Gastrocnemius medialis (tissue), 4 donors: ENCODE measurements around the gene AIF1L.

Experiments used
- POLR2A ChIP-seq, 2 donors: fragments of 450-650 bp; IDR thresholded peaks; one replicate each; pipeline ENCODE4 v1.6.1; 2017; ENCODE audit warnings: antibody characterized with exemption in 2 of 2, mild to moderate bottlenecking in 2 of 2, moderate library complexity in 2 of 2
- TF ChIP-seq, protein P1 (sequence below), 5 experiments: fragments of 450-650 bp in 3 of 5; fragments of 200-600 bp in 2 of 5; sonication (generic) in 2 of 5; IDR thresholded peaks in 4 of 5; conservative IDR thresholded peaks in 1 of 5; 1 replicate in 4 of 5; 2 replicates in 1 of 5; pipeline ENCODE4 v1.5.1; 2016 to 2019; ENCODE audit warnings: antibody characterized with exemption in 5 of 5, mild to moderate bottlenecking in 3 of 5, moderate library complexity in 3 of 5

DNA sequence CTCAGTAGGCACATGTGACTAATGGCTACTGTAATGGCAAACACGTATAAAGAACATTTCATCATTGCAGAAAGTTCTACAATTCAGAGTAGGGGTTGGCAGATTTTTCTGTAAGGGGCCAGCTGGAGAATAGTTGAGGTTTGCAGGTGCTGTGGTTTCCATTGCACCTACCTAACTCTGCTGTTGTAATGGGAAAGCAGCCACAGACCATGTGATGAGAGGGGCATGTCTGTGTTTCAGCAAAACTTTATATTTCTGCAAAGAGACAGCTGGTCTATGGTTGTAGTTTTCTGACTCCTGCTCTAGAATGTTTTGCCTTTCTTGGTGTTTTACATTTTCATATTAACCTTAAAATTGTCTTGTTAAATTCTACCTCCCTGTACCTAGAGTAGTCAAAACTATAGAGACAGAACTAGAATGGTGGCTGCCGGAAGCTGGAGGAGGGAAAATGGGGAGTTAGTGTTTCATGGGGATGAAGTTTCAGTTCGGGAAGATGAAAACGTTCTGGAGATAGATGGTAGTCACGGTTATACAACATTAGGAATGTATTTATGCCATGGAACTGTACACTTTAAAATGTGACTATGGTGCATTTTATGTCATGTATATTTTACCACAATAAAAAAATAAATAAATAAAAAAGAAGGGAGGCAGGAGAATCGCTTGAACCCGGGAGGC lies 73.4 kb downstream of the AIF1L start:
- TF ChIP-seq, protein P1, sequence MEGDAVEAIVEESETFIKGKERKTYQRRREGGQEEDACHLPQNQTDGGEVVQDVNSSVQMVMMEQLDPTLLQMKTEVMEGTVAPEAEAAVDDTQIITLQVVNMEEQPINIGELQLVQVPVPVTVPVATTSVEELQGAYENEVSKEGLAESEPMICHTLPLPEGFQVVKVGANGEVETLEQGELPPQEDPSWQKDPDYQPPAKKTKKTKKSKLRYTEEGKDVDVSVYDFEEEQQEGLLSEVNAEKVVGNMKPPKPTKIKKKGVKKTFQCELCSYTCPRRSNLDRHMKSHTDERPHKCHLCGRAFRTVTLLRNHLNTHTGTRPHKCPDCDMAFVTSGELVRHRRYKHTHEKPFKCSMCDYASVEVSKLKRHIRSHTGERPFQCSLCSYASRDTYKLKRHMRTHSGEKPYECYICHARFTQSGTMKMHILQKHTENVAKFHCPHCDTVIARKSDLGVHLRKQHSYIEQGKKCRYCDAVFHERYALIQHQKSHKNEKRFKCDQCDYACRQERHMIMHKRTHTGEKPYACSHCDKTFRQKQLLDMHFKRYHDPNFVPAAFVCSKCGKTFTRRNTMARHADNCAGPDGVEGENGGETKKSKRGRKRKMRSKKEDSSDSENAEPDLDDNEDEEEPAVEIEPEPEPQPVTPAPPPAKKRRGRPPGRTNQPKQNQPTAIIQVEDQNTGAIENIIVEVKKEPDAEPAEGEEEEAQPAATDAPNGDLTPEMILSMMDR (IDR thresholded peaks at IDR 0.05 in 4 of 5, conservative IDR thresholded peaks at IDR 0.05 in 1 of 5): no peak
- TF ChIP-seq POLR2A (IDR thresholded peaks at IDR 0.05): no peak
